Measurements from ENCODE around the gene TM7SF2.

DNA sequence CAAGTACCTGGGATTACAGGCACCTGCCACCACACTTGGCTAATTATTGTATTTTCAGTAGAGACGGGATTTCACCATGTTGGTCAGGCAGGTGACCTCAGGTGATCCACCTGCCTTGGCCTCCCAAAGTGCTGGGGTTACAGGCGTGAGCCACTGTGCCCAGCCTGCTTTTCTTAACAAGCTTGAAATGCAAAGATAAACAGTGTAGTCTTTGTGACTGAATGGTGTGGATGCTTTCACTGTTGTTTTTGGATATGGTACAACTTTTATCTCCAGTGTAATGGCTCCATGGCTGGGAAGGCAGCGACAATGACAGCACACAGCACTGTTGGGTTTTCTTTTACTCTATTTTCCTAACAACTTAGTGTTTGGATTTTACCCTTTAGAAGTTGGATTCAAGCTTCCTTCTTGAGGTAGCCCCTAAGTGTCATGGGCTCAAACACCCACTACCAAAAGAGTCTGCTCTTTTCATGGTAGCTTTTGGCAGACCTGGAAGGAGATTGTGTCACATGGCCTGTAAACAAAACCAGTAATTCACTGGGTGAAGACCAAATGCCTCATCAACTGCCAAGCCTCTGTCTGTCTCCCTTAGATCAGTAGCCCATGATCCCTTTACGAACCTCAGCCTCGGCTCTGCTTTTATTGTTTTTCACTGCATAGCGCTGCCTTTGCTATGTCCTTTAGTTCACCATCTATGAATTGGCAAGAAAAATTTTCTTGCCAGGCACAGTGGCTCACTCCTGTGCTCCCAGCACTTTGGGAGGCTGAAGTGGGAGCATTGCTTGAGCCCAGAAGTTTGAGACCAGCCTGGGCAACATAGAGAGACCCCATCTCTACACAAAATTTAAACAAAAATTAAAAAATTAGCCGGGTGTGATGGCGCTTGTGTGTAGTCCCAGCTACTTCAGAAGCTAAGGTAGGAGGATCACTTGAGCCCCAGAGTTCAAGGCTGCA lies 9.3 kb upstream of the TM7SF2 start:
- TF ChIP-seq CTCF (conservative IDR thresholded peaks at IDR 0.05; ENCODE audit: low read length), result no peak
- TF ChIP-seq EZH2phosphoT487 (IDR thresholded peaks at IDR 0.05; ENCODE audit: borderline replicate concordance), result no peak
